ENCODE measurements around the gene SMC1B. TPM values are rescaled to one million over a fixed set of nuclear protein-coding genes. Genes with fewer than 3 reads are reported as not detected.

The SMC1B gene
- total RNA-seq, 1 experiment from 2014 or later: 0.31 TPM

GRCh38 chr22:45335021-45335818 lies 78.2 kb downstream of the SMC1B start:
- Histone ChIP-seq H4K20me1 (ENCODE audit: insufficient read depth) (no peaks in the 10 kb centered on the region; the same call in 1 of the 2 replicates), H3K4me1 (replicated peaks; ENCODE audit: insufficient read depth) (no peaks in the 10 kb centered on the region), H3K9me3 (ENCODE audit: insufficient read depth, low read depth) (no peaks in the 10 kb centered on the region), H3K79me2 (ENCODE audit: low read depth) (no peaks in the 10 kb centered on the region), H3K9me2 (ENCODE audit: insufficient read depth) (no peaks in the 10 kb centered on the region), H3K27me3 (ENCODE audit: insufficient read depth, low read depth) (no peaks in the 10 kb centered on the region), H3F3A (ENCODE audit: insufficient read depth, low read depth) (peaks cover 7% of the 10 kb centered on the region; the same call in 1 of the 2 replicates), H3K4me2 (no peak overlapping the region), H3K27ac (no peak overlapping the region), H3K4me3 (no peak overlapping the region), H2AFZ (no peak overlapping the region), H3K36me3 (ENCODE audit: low read depth) (peaks cover 37% of the 10 kb centered on the region; the same call in 1 of the 2 replicates)
- intact Hi-C loops (cut with micrococcal nuclease; ENCODE audit: unreplicated experiment): no loop called here
- no TSS peak for BruUV-seq (replicated peaks)
- no peak for DNase-seq
- CTCF ChIA-PET: no interaction called here
- TF ChIP-seq, protein P1, sequence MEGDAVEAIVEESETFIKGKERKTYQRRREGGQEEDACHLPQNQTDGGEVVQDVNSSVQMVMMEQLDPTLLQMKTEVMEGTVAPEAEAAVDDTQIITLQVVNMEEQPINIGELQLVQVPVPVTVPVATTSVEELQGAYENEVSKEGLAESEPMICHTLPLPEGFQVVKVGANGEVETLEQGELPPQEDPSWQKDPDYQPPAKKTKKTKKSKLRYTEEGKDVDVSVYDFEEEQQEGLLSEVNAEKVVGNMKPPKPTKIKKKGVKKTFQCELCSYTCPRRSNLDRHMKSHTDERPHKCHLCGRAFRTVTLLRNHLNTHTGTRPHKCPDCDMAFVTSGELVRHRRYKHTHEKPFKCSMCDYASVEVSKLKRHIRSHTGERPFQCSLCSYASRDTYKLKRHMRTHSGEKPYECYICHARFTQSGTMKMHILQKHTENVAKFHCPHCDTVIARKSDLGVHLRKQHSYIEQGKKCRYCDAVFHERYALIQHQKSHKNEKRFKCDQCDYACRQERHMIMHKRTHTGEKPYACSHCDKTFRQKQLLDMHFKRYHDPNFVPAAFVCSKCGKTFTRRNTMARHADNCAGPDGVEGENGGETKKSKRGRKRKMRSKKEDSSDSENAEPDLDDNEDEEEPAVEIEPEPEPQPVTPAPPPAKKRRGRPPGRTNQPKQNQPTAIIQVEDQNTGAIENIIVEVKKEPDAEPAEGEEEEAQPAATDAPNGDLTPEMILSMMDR (conservative IDR thresholded peaks at IDR 0.05): no peak
- POLR2A ChIA-PET (ENCODE audit: unreplicated experiment): no interaction called here

GRCh38 chr22:45334528-45334927 lies 78.9 kb downstream of the SMC1B start:
- H3K79me2 ChIP-seq (ENCODE audit: low read depth): no peaks in the 10 kb centered on the region
- intact Hi-C loops (cut with micrococcal nuclease; ENCODE audit: unreplicated experiment): no loop called here
- no peak overlapping the region for H3K4me2 ChIP-seq
- no peak overlapping the region for H3K27ac ChIP-seq
- no peak overlapping the region for H2AFZ ChIP-seq
- DNase-seq: no peak
- no peak for TF ChIP-seq EZH2 (IDR thresholded peaks at IDR 0.05; ENCODE audit: low read depth)
- TF ChIP-seq, protein P1 (conservative IDR thresholded peaks at IDR 0.05): no peak
- H3F3A ChIP-seq (ENCODE audit: insufficient read depth, low read depth): peaks cover 3% of the 10 kb centered on the region; the same call in 1 of the 2 replicates
- no peaks in the 10 kb centered on the region; the same call in 1 of the 2 replicates for H4K20me1 ChIP-seq (ENCODE audit: insufficient read depth)
- POLR2A ChIA-PET (ENCODE audit: unreplicated experiment): no interaction called here
- no peaks in the 10 kb centered on the region for H3K9me3 ChIP-seq (ENCODE audit: insufficient read depth, low read depth)
- no TSS peak for BruUV-seq (replicated peaks)
- CTCF ChIA-PET: no interaction called here
- peaks cover 35% of the 10 kb centered on the region; the same call in 1 of the 2 replicates for H3K36me3 ChIP-seq (ENCODE audit: low read depth)
- H3K4me3 ChIP-seq: no peak overlapping the region
- H3K9me2 ChIP-seq (ENCODE audit: insufficient read depth): no peaks in the 10 kb centered on the region
- no peaks in the 10 kb centered on the region for H3K27me3 ChIP-seq (ENCODE audit: insufficient read depth, low read depth)
- H3K4me1 ChIP-seq (replicated peaks; ENCODE audit: insufficient read depth): no peaks in the 10 kb centered on the region

- Histone ChIP-seq H3K4me1 (replicated peaks; ENCODE audit: insufficient read depth) (no peaks in the 10 kb centered on the region), H3K27me3 (ENCODE audit: insufficient read depth, low read depth) (no peaks in the 10 kb centered on the region), H2AFZ (no peak overlapping the region), H3K9me3 (ENCODE audit: insufficient read depth, low read depth) (no peaks in the 10 kb centered on the region), H3K4me3 (no peak overlapping the region), H3K9me2 (ENCODE audit: insufficient read depth) (no peaks in the 10 kb centered on the region), H3K36me3 (ENCODE audit: low read depth) (peaks cover 39% of the 10 kb centered on the region), H4K20me1 (ENCODE audit: insufficient read depth) (no peaks in the 10 kb centered on the region; the same call in 1 of the 2 replicates), H3F3A (ENCODE audit: insufficient read depth, low read depth) (no peaks in the 10 kb centered on the region), H3K79me2 (ENCODE audit: low read depth) (no peaks in the 10 kb centered on the region), H3K4me2 (no peak overlapping the region), H3K27ac (no peak overlapping the region)
- no peak for DNase-seq
- TF ChIP-seq EZH2 (IDR thresholded peaks at IDR 0.05; ENCODE audit: low read depth): no peak
- TF ChIP-seq, protein P1 (conservative IDR thresholded peaks at IDR 0.05): no peak
- BruUV-seq (replicated peaks): no TSS peak
- intact Hi-C loops (cut with micrococcal nuclease; ENCODE audit: unreplicated experiment): no loop called here
- ChIA-PET POLR2A (ENCODE audit: unreplicated experiment) (interaction anchor here (0.6 kb wide), 1 partner anchor 484 kb away, joined by 5 read pairs; no protein-coding TSS in a partner anchor), CTCF (no interaction called here)
Observed at GRCh38 chr22:45334068-45334467, 79.3 kb downstream of the SMC1B start.
